K562 (cell line): ENCODE measurements around the gene KCNC4. TPM values are rescaled to one million over a fixed set of nuclear protein-coding genes. Genes with fewer than 3 reads are reported as not detected.

Experiments used
- ATAC-seq: fragments of 200-7000 bp; cut with Tn5 transposase; 3 replicates; pipeline ENCODE4 v1.9.1; 2020; ENCODE audit warnings: moderate library complexity
- BruUV-seq: library from RNA; stranded (reverse); fragments of 400-500 nt; replicated peaks from 2 replicates; lab custom pipeline; 2021; lab: Mats Ljungman, UMichigan
- CTCF ChIA-PET: fragments of 300-600 bp; formaldehyde crosslinking; extraction: SDS; loops from one replicate; lab custom pipeline; 2021; ENCODE audit warnings: low intra/inter-chr PET ratio; lab: Yijun Ruan, JAX
- POLR2A ChIA-PET: fragments of 300-600, 350-650 bp; sonication (Branson Sonifier 250); formaldehyde crosslinking; extraction: SDS; loops from one replicate; lab custom pipeline; 2021; ENCODE audit warnings: antibody characterized with exemption, inconsistent platforms; lab: Yijun Ruan, JAX
- DNase-seq, 4 experiments: peaks; one replicate each; pipeline versions ENCODE4 v3.0.0 to v3.0.0-alpha.2; 2011 to 2018; ENCODE audit warnings: low spot score in 3 of 4, mixed read lengths in 3 of 4; ENCODE audit errors: extremely low read depth in 1 of 4
- FAIRE-seq: peaks from 2 replicates; lab custom pipeline; 2011; peaks lifted over from hg19 to GRCh38; lab: Jason Lieb, UNC
- H2AFZ ChIP-seq: 2 replicates; pipeline ENCODE4 v1.6.0; 2011; ENCODE audit warnings: low read depth, low read length, control low read depth, inconsistent platforms
- H3K27ac ChIP-seq: fragments of 200-600 bp; 3 replicates; pipeline ENCODE4 v1.8.0; 2011; ENCODE audit warnings: low read depth, mild to moderate bottlenecking, control low read depth, inconsistent platforms, low read length, moderate library complexity, mixed read lengths; ENCODE audit errors: extremely low read depth
- H3K27me3 ChIP-seq, 2 experiments: fragments of 300-600 bp in 1 of 2; 2 replicates in 1 of 2; 3 replicates in 1 of 2; pipeline versions ENCODE4 v1.6.0 to v1.8.0; 2011; ENCODE audit warnings: inconsistent platforms in 2 of 2, low read length in 2 of 2, mild to moderate bottlenecking in 1 of 2, mixed read lengths in 1 of 2, moderate library complexity in 1 of 2; ENCODE audit not compliant: control insufficient read depth in 2 of 2, insufficient read depth in 2 of 2
- H3K36me3 ChIP-seq: fragments of 300-600 bp; 3 replicates; pipeline ENCODE4 v1.8.0; 2011; ENCODE audit warnings: mild to moderate bottlenecking, low read length, inconsistent platforms; ENCODE audit not compliant: control insufficient read depth, insufficient read depth
- H3K4me1 ChIP-seq, 2 experiments: fragments of 200-600 bp in 1 of 2; replicated peaks in 1 of 2; 2 replicates in 1 of 2; 3 replicates in 1 of 2; pipeline versions ENCODE4 v1.5.1 to v1.8.0; 2011; ENCODE audit warnings: inconsistent platforms in 2 of 2, low read length in 2 of 2, mild to moderate bottlenecking in 1 of 2, mixed read lengths in 1 of 2, moderate library complexity in 1 of 2; ENCODE audit not compliant: control insufficient read depth in 2 of 2, insufficient read depth in 2 of 2
- H3K4me2 ChIP-seq: 2 replicates; pipeline ENCODE4 v1.6.1; 2011; ENCODE audit warnings: low read length, control low read depth, inconsistent platforms, mixed read lengths; ENCODE audit not compliant: insufficient read depth
- H3K4me3 ChIP-seq: fragments of 200-600 bp; sonication (generic), shearing (Covaris generic); 2 replicates; pipeline ENCODE4 v1.5.1; 2016; ENCODE audit warnings: control low read depth, inconsistent platforms
- H3K79me2 ChIP-seq: fragments of 200-600 bp; 3 replicates; pipeline ENCODE4 v1.8.0; 2011; ENCODE audit warnings: low read length, inconsistent platforms; ENCODE audit not compliant: control insufficient read depth, insufficient read depth
- H3K9ac ChIP-seq, 2 experiments: 2 replicates each; pipeline versions ENCODE4 v1.6.0 to v1.6.1; 2011; ENCODE audit warnings: low read depth in 2 of 2, low read length in 2 of 2, control low read depth in 1 of 2, inconsistent platforms in 1 of 2, mild to moderate bottlenecking in 1 of 2, mixed read lengths in 1 of 2; ENCODE audit not compliant: insufficient read depth in 1 of 2
- H3K9me1 ChIP-seq: one replicate; pipeline ENCODE4 v1.6.0; 2011; ENCODE audit warnings: inconsistent platforms, mild to moderate bottlenecking, low read length, moderate library complexity; ENCODE audit not compliant: control insufficient read depth, insufficient read depth
- H3K9me3 ChIP-seq: replicated peaks from 2 replicates; pipeline ENCODE4 v1.5.1; 2011; ENCODE audit warnings: low read depth, low read length, inconsistent platforms; ENCODE audit not compliant: control insufficient read depth, insufficient read depth
- H4K20me1 ChIP-seq: replicated peaks from 2 replicates; pipeline ENCODE4 v1.6.1; 2011; ENCODE audit warnings: low read length, inconsistent platforms, mixed read lengths; ENCODE audit not compliant: control insufficient read depth, insufficient read depth
- ATF1 ChIP-seq, 2 experiments: fragments of 450-650 bp in 1 of 2; IDR thresholded peaks; 2 replicates each; pipeline ENCODE4 v1.6.1; 2016; ENCODE audit warnings: missing compliant biosample characterization in 1 of 2, missing genetic modification characterization in 1 of 2
- MECOM ChIP-seq: fragments of 250-450 bp; sonication (Bioruptor Pico); IDR thresholded peaks from 2 replicates; pipeline ENCODE4 v1.8.0; 2022; ENCODE audit warnings: inconsistent platforms
- TBP ChIP-seq: optimal IDR thresholded peaks from 2 replicates; pipeline ENCODE3; 2011; ENCODE audit warnings: low read depth, low read length, improper control_type of control experiment
- ZBTB7A ChIP-seq: IDR thresholded peaks from 2 replicates; pipeline ENCODE4 v1.6.1; 2011; ENCODE audit warnings: low read depth, mild to moderate bottlenecking, low read length, moderate library complexity, borderline replicate concordance; ENCODE audit not compliant: control insufficient read depth
- WGBS: fragments of 100-300 bp; shearing (Covaris generic); methylation state at CpG from one replicate; pipeline ENCODE4 v1.1.6; 2016; ENCODE audit warnings: low coverage, mixed read lengths; ENCODE audit not compliant: insufficient coverage; ENCODE audit errors: missing lambda C conversion rate; 5-methylcytosine and 5-hydroxymethylcytosine counted together
- in situ Hi-C: fragments of 300-500 bp; cut with MboI; formaldehyde crosslinking; loops from 4 replicates; pipeline ENCODE4 v1.15.0; 2018; ENCODE audit warnings: inconsistent platforms, mixed read lengths
- intact Hi-C: fragments of 100-400 bp; cut with micrococcal nuclease; formaldehyde crosslinking; loops from 2 replicates; pipeline ENCODE4 v1.14.2; 2022
- polyA plus RNA-seq, 8 experiments: library from polyadenylated mRNA; depleted of rRNA in 4 of 8; stranded (reverse) in 5 of 8; unstranded in 3 of 8; fragments of >200 nt; fragmentation: Nextera tagmentation in 2 of 8; fragmentation: Illumina TruSeq in 1 of 8; extraction: Ambion mirVana in 2 of 8; extraction: Trizol in 1 of 8; gene quantifications; 2 replicates each; pipeline versions ENCODE4 v1.2.1 to v1.2.3, GENCODE V29; 2011 to 2014; ENCODE audit warnings: inconsistent platforms in 1 of 8, missing spikeins in 1 of 8
- small RNA-seq: library from RNA; depleted of rRNA; stranded (forward); fragments of <200 nt; gene quantifications from one replicate; pipeline ENCODE3, GENCODE V24; 2014
- total RNA-seq, 7 experiments: library from RNA; depleted of rRNA in 6 of 7; stranded (reverse); fragments of >200 nt in 6 of 7; fragmentation: Illumina TruSeq in 2 of 7; extraction: Trizol in 2 of 7; gene quantifications; 2 replicates each; pipeline versions ENCODE4 v1.2.1 to v1.2.3, GENCODE V29; 2011 to 2021; ENCODE audit warnings: low replicate concordance in 1 of 7

KCNC4 gene
- total and polyA plus RNA-seq, 9 of the 15 experiments (the other 6 are each of a cell fraction or from before 2014, with no cell fraction given), result 0.07 to 1.8 (median 0.73) TPM

- ChIA-PET POLR2A (no interaction called here), CTCF (no interaction called here)
- in situ Hi-C loops (no loop called here), intact Hi-C loops (no loop called here)
- Histone ChIP-seq H3K9ac (no peak overlapping the region), H3K79me2 (no peaks in the 10 kb centered on the region), H2AFZ (no peak overlapping the region), H3K27me3 (peaks cover 35 to 51% of the 10 kb centered on the region in 2 experiments), H3K9me3 (no peaks in the 10 kb centered on the region), H3K27ac (no peak overlapping the region), H3K36me3 (no peaks in the 10 kb centered on the region), H4K20me1 (no peaks in the 10 kb centered on the region), H3K4me3 (no peak overlapping the region), H3K9me1 (no peaks in the 10 kb centered on the region), H3K4me2 (no peak overlapping the region), H3K4me1 (no peaks in the 10 kb centered on the region; a peak in 1 of 5 replicates)
- ATAC-seq, result no peak
- no peak for TF ChIP-seq ZBTB7A
- no peak for TF ChIP-seq ATF1 (CRISPR knock-in tag; IDR thresholded peaks at IDR 0.05)
- no peak for TF ChIP-seq ATF1 (tag; IDR thresholded peaks at IDR 0.05)
- no peak for TF ChIP-seq TBP
- TF ChIP-seq MECOM, result no peak
- no TSS peak for BruUV-seq
- no peak for DNase-seq
- WGBS, result 3% methylated on average over 2 of the region's 2 CpGs
- no peak for FAIRE-seq
Measured at GRCh38 chr1:110259770-110260169, 49.7 kb downstream of the KCNC4 start.

Small RNA genes lying within 50 kb of the gene (small RNA-seq; reads per million reads assigned to genes)
- not detected for gene AL137790.1

Other genes starting within 250 kb of the KCNC4 start
Only the 7 nearest of the 9 such genes appear.
- 34.2 and 40.1 TPM in 2 replicates for gene STRIP1, start 175.7 kb upstream of the KCNC4 start, total RNA-seq (2014; rRNA removed)
- gene STRIP1, start 175.7 kb upstream of the KCNC4 start, total RNA-seq (2014; rRNA removed; fragmentation: Illumina TruSeq; extraction: Trizol), result 27.6 and 28.6 TPM in 2 replicates
- 29.0 and 30.6 TPM in 2 replicates for gene STRIP1, start 175.7 kb upstream of the KCNC4 start, total RNA-seq (2015; rRNA removed; fragmentation: Illumina TruSeq; extraction: Trizol)
- gene STRIP1, start 175.7 kb upstream of the KCNC4 start, total RNA-seq (2021), result 38.5 and 42.3 TPM in 2 replicates
- gene STRIP1, start 175.7 kb upstream of the KCNC4 start, polyA plus RNA-seq (2011; rRNA removed), result 32.6 and 32.8 TPM in 2 replicates
- gene STRIP1, start 175.7 kb upstream of the KCNC4 start, polyA plus RNA-seq (2014; fragmentation: Illumina TruSeq; extraction: Trizol), result 30.6 and 32.2 TPM in 2 replicates
- gene STRIP1, start 175.7 kb upstream of the KCNC4 start, polyA plus RNA-seq (2014; fragmentation: Nextera tagmentation; extraction: Ambion mirVana), result 10 to 100 TPM in 1 of 2 experiments, 1 to 10 TPM in 1; 9.9 to 10.5 TPM
- gene STRIP1, start 175.7 kb upstream of the KCNC4 start, polyA plus RNA-seq (2014; rRNA removed), result 30.4 and 32.0 TPM in 2 replicates
- not detected in 2 replicates for gene ALX3, start 139.6 kb upstream of the KCNC4 start, total RNA-seq (2014; rRNA removed)
- not detected in 2 replicates for gene ALX3, start 139.6 kb upstream of the KCNC4 start, total RNA-seq (2014; rRNA removed; fragmentation: Illumina TruSeq; extraction: Trizol)
- gene ALX3, start 139.6 kb upstream of the KCNC4 start, total RNA-seq (2015; rRNA removed; fragmentation: Illumina TruSeq; extraction: Trizol), result not detected in 2 replicates
- not detected in 2 replicates for gene ALX3, start 139.6 kb upstream of the KCNC4 start, total RNA-seq (2021)
- not detected in 2 replicates for gene ALX3, start 139.6 kb upstream of the KCNC4 start, polyA plus RNA-seq (2011; rRNA removed)
- gene ALX3, start 139.6 kb upstream of the KCNC4 start, polyA plus RNA-seq (2014; fragmentation: Illumina TruSeq; extraction: Trizol), result not detected in 2 replicates
- gene ALX3, start 139.6 kb upstream of the KCNC4 start, polyA plus RNA-seq (2014; fragmentation: Nextera tagmentation; extraction: Ambion mirVana), result not detected
- not detected in 2 replicates for gene ALX3, start 139.6 kb upstream of the KCNC4 start, polyA plus RNA-seq (2014; rRNA removed)
- gene UBL4B, start 97.9 kb upstream of the KCNC4 start, total RNA-seq (2014; rRNA removed), result not detected in 2 replicates
- not detected in 2 replicates for gene UBL4B, start 97.9 kb upstream of the KCNC4 start, total RNA-seq (2014; rRNA removed; fragmentation: Illumina TruSeq; extraction: Trizol)
- not detected in 2 replicates for gene UBL4B, start 97.9 kb upstream of the KCNC4 start, total RNA-seq (2015; rRNA removed; fragmentation: Illumina TruSeq; extraction: Trizol)
- gene UBL4B, start 97.9 kb upstream of the KCNC4 start, total RNA-seq (2021), result not detected in 2 replicates
- 0.05 TPM in 1 of 2 replicates, not detected in the other for gene UBL4B, start 97.9 kb upstream of the KCNC4 start, polyA plus RNA-seq (2011; rRNA removed)
- not detected in 2 replicates for gene UBL4B, start 97.9 kb upstream of the KCNC4 start, polyA plus RNA-seq (2014; fragmentation: Illumina TruSeq; extraction: Trizol)
- not detected for gene UBL4B, start 97.9 kb upstream of the KCNC4 start, polyA plus RNA-seq (2014; fragmentation: Nextera tagmentation; extraction: Ambion mirVana)
- not detected in 2 replicates for gene UBL4B, start 97.9 kb upstream of the KCNC4 start, polyA plus RNA-seq (2014; rRNA removed)
- not detected in 2 replicates for gene SLC6A17, start 59.8 kb upstream of the KCNC4 start, total RNA-seq (2014; rRNA removed)
- gene SLC6A17, start 59.8 kb upstream of the KCNC4 start, total RNA-seq (2014; rRNA removed; fragmentation: Illumina TruSeq; extraction: Trizol), result not detected in 2 replicates
- gene SLC6A17, start 59.8 kb upstream of the KCNC4 start, total RNA-seq (2015; rRNA removed; fragmentation: Illumina TruSeq; extraction: Trizol), result not detected in 2 replicates
- gene SLC6A17, start 59.8 kb upstream of the KCNC4 start, total RNA-seq (2021), result not detected in 2 replicates
- not detected in 2 replicates for gene SLC6A17, start 59.8 kb upstream of the KCNC4 start, polyA plus RNA-seq (2011; rRNA removed)
- not detected in 2 replicates for gene SLC6A17, start 59.8 kb upstream of the KCNC4 start, polyA plus RNA-seq (2014; fragmentation: Illumina TruSeq; extraction: Trizol)
- not detected for gene SLC6A17, start 59.8 kb upstream of the KCNC4 start, polyA plus RNA-seq (2014; fragmentation: Nextera tagmentation; extraction: Ambion mirVana)
- gene SLC6A17, start 59.8 kb upstream of the KCNC4 start, polyA plus RNA-seq (2014; rRNA removed), result not detected in 2 replicates
- 63.4 and 67.7 TPM in 2 replicates for gene RBM15, start 129.1 kb downstream of the KCNC4 start, total RNA-seq (2014; rRNA removed)
- gene RBM15, start 129.1 kb downstream of the KCNC4 start, total RNA-seq (2014; rRNA removed; fragmentation: Illumina TruSeq; extraction: Trizol), result 43.4 and 45.3 TPM in 2 replicates
- gene RBM15, start 129.1 kb downstream of the KCNC4 start, total RNA-seq (2015; rRNA removed; fragmentation: Illumina TruSeq; extraction: Trizol), result 57.6 and 58.3 TPM in 2 replicates
- gene RBM15, start 129.1 kb downstream of the KCNC4 start, total RNA-seq (2021), result 53.4 and 56.1 TPM in 2 replicates
- gene RBM15, start 129.1 kb downstream of the KCNC4 start, polyA plus RNA-seq (2011; rRNA removed), result 28.2 and 32.1 TPM in 2 replicates
- gene RBM15, start 129.1 kb downstream of the KCNC4 start, polyA plus RNA-seq (2014; fragmentation: Illumina TruSeq; extraction: Trizol), result 16.9 and 17.1 TPM in 2 replicates
- 1 to 10 TPM; 2.4 to 4.7 TPM for gene RBM15, start 129.1 kb downstream of the KCNC4 start, polyA plus RNA-seq (2014; fragmentation: Nextera tagmentation; extraction: Ambion mirVana)
- gene RBM15, start 129.1 kb downstream of the KCNC4 start, polyA plus RNA-seq (2014; rRNA removed), result 25.2 and 29.1 TPM in 2 replicates
- 0.16 TPM in 1 of 2 replicates, not detected in the other for gene SLC16A4, start 180.7 kb downstream of the KCNC4 start, total RNA-seq (2014; rRNA removed)
- gene SLC16A4, start 180.7 kb downstream of the KCNC4 start, total RNA-seq (2014; rRNA removed; fragmentation: Illumina TruSeq; extraction: Trizol), result 0.19 and 0.29 TPM in 2 replicates
- 0.04 TPM in 1 of 2 replicates, not detected in the other for gene SLC16A4, start 180.7 kb downstream of the KCNC4 start, total RNA-seq (2015; rRNA removed; fragmentation: Illumina TruSeq; extraction: Trizol)
- 0.07 and 0.29 TPM in 2 replicates for gene SLC16A4, start 180.7 kb downstream of the KCNC4 start, total RNA-seq (2021)
- gene SLC16A4, start 180.7 kb downstream of the KCNC4 start, polyA plus RNA-seq (2011; rRNA removed), result 0.31 and 0.39 TPM in 2 replicates
- 0.12 and 0.26 TPM in 2 replicates for gene SLC16A4, start 180.7 kb downstream of the KCNC4 start, polyA plus RNA-seq (2014; fragmentation: Illumina TruSeq; extraction: Trizol)
- gene SLC16A4, start 180.7 kb downstream of the KCNC4 start, polyA plus RNA-seq (2014; fragmentation: Nextera tagmentation; extraction: Ambion mirVana), result under 1 TPM; 0.20 to 0.23 TPM
- 0.16 and 0.34 TPM in 2 replicates for gene SLC16A4, start 180.7 kb downstream of the KCNC4 start, polyA plus RNA-seq (2014; rRNA removed)
- 191 and 206 TPM in 2 replicates for gene LAMTOR5, start 197.4 kb downstream of the KCNC4 start, total RNA-seq (2014; rRNA removed)
- 123 and 130 TPM in 2 replicates for gene LAMTOR5, start 197.4 kb downstream of the KCNC4 start, total RNA-seq (2014; rRNA removed; fragmentation: Illumina TruSeq; extraction: Trizol)
- 107 and 118 TPM in 2 replicates for gene LAMTOR5, start 197.4 kb downstream of the KCNC4 start, total RNA-seq (2015; rRNA removed; fragmentation: Illumina TruSeq; extraction: Trizol)
- gene LAMTOR5, start 197.4 kb downstream of the KCNC4 start, total RNA-seq (2021), result 169 and 198 TPM in 2 replicates
- gene LAMTOR5, start 197.4 kb downstream of the KCNC4 start, polyA plus RNA-seq (2011; rRNA removed), result 537 and 538 TPM in 2 replicates
- 229 and 241 TPM in 2 replicates for gene LAMTOR5, start 197.4 kb downstream of the KCNC4 start, polyA plus RNA-seq (2014; fragmentation: Illumina TruSeq; extraction: Trizol)
- gene LAMTOR5, start 197.4 kb downstream of the KCNC4 start, polyA plus RNA-seq (2014; fragmentation: Nextera tagmentation; extraction: Ambion mirVana), result 100 to 1,000 TPM; 648 to 712 TPM
- 320 and 438 TPM in 2 replicates for gene LAMTOR5, start 197.4 kb downstream of the KCNC4 start, polyA plus RNA-seq (2014; rRNA removed)